GM18499 (cell line): ENCODE data around the gene PCDHB2.
"Not testable (repeated sequence)": the region's sequence is repeated elsewhere in the genome, so short reads cannot be mapped to it uniquely, and the experiment has no call there.

Experiments
- ATAC-seq: cut with Tn5 transposase; IDR thresholded peaks from one replicate; pipeline ENCODE4 v1.9.1; 2021; ENCODE audit warnings: moderate number of reproducible peaks; ENCODE audit not compliant: insufficient read depth, unreplicated experiment

Gene PCDHB2

GRCh38 chr5:141094481-141095262 lies at the start of gene PCDHB2:
Gene PCDHB2 (plus strand): TSS chr5:141094615. CDS start chr5:141094791, 176 bp downstream.
- no peak for ATAC-seq

GRCh38 chr5:141050622-141051520 lies 43.5 kb upstream of the PCDHB2 start, which contains the start of gene PCDHB1:
Gene PCDHB1 (plus strand): TSS chr5:141051374. CDS start chr5:141051471, 97 bp downstream.
- ATAC-seq, result no peak

GRCh38 chr5:141051521-141051866 lies 42.9 kb upstream of the PCDHB2 start:
- ATAC-seq, result no peak

- ATAC-seq, result no peak
Measured at GRCh38 chr5:141077826-141078225, 16.6 kb upstream of the PCDHB2 start.

- ATAC-seq, result no peak
Measured at GRCh38 chr5:141082228-141082627, 12.2 kb upstream of the PCDHB2 start.

GRCh38 chr5:141084487-141084989 lies 9.9 kb upstream of the PCDHB2 start:
- no peak for ATAC-seq

DNA sequence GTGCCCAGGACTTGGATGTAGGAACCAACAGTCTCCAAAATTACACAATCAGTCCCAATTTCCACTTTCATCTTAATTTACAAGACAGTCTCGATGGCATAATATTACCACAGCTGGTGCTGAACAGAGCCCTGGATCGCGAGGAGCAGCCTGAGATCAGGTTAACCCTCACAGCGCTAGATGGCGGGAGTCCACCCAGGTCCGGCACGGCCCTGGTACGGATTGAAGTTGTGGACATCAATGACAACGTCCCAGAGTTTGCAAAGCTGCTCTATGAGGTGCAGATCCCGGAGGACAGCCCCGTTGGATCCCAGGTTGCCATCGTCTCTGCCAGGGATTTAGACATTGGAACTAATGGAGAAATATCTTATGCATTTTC lies 837 bp downstream of the PCDHB2 start:
- ATAC-seq, result no peak

- not testable (repeated sequence) for ATAC-seq
Measured at GRCh38 chr5:141096181-141096580, 1.8 kb downstream of the PCDHB2 start.

DNA sequence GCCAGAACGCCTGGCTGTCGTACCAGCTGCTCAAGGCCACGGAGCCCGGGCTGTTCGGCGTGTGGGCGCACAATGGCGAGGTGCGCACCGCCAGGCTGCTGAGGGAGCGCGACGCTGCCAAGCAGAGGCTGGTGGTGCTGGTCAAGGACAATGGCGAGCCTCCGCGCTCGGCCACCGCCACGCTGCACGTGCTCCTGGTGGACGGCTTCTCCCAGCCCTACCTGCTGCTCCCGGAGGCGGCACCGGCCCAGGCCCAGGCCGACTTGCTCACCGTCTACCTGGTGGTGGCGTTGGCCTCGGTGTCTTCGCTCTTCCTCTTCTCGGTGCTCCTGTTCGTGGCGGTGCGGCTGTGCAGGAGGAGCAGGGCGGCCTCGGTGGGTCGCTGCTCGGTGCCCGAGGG lies 2.2 kb downstream of the PCDHB2 start:
- ATAC-seq, result not testable (repeated sequence)

- ATAC-seq, result no peak
Measured at GRCh38 chr5:141100243-141100805, 5.9 kb downstream of the PCDHB2 start, which contains the start of gene PCDHB3. Gene PCDHB3 (plus strand): TSS chr5:141100473. CDS start chr5:141100650, 177 bp downstream.

DNA sequence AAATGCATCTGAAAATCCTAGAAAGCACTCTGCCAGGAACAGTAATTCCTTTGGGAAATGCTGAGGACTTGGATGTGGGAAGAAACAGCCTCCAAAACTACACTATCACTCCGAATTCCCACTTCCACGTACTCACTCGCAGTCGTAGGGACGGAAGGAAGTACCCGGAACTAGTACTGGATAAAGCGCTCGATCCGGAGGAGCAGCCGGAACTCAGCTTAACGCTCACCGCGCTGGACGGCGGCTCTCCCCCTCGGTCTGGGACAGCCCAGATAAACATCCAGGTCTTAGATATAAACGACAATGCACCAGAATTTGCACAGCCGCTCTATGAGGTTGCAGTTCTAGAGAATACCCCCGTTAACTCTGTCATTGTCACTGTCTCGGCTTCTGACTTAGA lies 6.6 kb downstream of the PCDHB2 start:
- ATAC-seq, result no peak

DNA sequence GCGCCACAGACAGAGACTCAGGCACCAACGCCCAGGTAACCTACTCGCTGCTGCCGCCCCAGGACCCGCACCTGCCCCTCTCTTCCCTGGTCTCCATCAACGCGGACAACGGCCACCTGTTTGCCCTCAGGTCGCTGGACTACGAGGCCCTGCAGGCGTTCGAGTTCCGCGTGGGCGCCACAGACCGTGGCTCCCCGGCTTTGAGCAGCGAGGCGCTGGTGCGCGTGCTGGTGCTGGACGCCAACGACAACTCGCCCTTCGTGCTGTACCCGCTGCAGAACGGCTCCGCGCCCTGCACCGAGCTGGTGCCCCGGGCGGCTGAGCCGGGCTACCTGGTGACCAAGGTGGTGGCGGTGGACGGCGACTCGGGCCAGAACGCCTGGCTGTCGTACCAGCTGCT lies 7.7 kb downstream of the PCDHB2 start:
- not testable (repeated sequence) for ATAC-seq

- ATAC-seq, result not testable (repeated sequence)
Measured at GRCh38 chr5:141102471-141102870, 8.1 kb downstream of the PCDHB2 start.

DNA sequence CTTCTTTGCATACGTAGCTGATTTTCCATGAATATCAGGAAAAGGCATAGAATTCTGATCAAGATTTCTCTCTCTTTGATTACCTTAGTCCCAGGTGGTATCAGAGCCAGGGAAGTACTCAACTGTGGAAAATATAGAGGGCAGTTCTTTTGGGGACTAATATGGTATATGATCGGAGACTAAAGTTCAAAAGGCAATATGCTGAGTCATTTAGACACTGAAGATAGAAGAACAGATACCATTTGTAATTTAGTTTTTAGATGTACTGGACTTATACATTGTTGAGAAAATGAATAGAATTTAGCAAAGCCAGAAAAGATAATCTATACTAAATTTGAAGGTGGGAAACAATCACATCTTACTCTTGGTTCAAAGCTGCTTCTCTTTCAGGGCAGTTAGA lies 10.9 kb downstream of the PCDHB2 start:
- no peak for ATAC-seq

DNA sequence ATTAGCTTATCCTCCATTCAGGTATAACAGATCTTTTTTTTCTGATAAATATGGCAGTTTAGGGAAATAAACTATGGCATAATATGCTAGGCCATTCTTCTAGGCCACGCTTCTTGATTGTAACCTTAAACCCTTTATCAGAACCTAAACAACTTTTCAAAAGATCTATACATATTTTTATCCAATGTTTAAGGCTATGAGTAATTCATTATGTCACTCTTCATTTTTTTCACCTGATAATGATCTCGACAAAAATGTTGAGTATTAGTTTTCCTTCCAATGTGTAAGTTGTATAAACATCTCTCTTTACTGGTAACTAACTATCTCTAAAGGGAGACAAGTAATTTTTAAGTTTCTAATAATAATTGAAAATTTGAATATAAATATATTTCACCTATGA lies 24.8 kb downstream of the PCDHB2 start:
- ATAC-seq, result no peak

DNA sequence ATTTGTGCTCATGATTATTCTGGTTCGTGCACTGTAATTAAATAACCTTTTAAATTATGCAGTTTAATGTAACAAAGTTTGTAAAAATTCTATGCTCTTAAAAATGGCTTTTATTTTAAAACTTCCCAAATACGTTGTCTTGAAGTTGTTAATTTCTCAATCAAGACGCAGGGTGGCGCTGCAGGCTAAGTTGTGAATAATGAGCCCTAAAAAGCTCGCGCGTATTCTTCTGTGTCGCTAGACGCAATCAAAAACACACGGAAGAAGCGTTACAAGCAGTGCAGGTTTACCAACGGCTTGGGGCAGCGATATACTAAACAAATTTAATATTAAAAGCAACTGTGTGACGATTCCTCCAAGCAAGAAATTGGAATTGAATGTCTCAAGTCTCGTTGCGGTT lies 27.1 kb downstream of the PCDHB2 start, which contains the start of gene PCDHB4:
PCDHB4 (plus strand) TSS at position 256 of the 400 bp plus-strand sequence. CDS start 181 bp downstream, outside the sequence.
- no peak for ATAC-seq

- ATAC-seq, result no peak
Measured at GRCh38 chr5:141121985-141122384, 27.6 kb downstream of the PCDHB2 start.

GRCh38 chr5:141123396-141124135 lies 29.2 kb downstream of the PCDHB2 start:
- not testable (repeated sequence) for ATAC-seq

GRCh38 chr5:141127305-141127704 lies 32.9 kb downstream of the PCDHB2 start:
- no peak for ATAC-seq
